ENCODE measurements around the gene PCDHGA11.

Gene PCDHGA11

DNA sequence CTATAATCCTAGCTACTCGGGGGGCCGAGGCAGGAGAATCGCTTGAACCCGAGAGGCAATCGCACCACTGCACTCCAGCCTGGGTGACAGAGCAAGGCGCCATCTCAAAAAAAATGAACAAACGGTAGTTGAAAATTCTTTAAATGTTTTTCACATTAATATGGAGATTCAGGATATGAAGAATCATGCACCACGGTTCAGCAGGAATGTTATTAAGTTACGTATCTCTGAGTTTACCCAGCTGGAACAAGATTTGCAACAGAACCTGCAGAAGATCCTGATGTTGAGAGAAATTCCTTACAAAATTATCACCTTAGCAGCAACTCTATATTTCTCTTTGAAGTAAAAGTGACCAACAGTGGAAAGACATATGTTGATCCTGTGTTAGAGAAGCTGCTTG lies 19.5 kb downstream of the PCDHGA11 start:
- Histone ChIP-seq H3K27me3 (ENCODE audit: control insufficient read depth, insufficient read depth, low read length) (no peaks in the 10 kb centered on the region), H3K4me3 (ENCODE audit: low read depth, low read length) (no peak overlapping the region), H3K36me3 (ENCODE audit: control insufficient read depth, insufficient read depth, low read length) (no peaks in the 10 kb centered on the region), H3K9me3 (ENCODE audit: control insufficient read depth, low read length) (no peaks in the 10 kb centered on the region), H3K4me2 (ENCODE audit: low read length) (no peak overlapping the region), H3K9ac (no peak overlapping the region), H3K27ac (no peak overlapping the region), H3K79me2 (peaks cover 10% of the 10 kb centered on the region), H3K4me1 (no peaks in the 10 kb centered on the region), H2AFZ (no peak overlapping the region)
- TF ChIP-seq, protein P1, sequence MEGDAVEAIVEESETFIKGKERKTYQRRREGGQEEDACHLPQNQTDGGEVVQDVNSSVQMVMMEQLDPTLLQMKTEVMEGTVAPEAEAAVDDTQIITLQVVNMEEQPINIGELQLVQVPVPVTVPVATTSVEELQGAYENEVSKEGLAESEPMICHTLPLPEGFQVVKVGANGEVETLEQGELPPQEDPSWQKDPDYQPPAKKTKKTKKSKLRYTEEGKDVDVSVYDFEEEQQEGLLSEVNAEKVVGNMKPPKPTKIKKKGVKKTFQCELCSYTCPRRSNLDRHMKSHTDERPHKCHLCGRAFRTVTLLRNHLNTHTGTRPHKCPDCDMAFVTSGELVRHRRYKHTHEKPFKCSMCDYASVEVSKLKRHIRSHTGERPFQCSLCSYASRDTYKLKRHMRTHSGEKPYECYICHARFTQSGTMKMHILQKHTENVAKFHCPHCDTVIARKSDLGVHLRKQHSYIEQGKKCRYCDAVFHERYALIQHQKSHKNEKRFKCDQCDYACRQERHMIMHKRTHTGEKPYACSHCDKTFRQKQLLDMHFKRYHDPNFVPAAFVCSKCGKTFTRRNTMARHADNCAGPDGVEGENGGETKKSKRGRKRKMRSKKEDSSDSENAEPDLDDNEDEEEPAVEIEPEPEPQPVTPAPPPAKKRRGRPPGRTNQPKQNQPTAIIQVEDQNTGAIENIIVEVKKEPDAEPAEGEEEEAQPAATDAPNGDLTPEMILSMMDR (IDR thresholded peaks at IDR 0.05), result no peak

DNA sequence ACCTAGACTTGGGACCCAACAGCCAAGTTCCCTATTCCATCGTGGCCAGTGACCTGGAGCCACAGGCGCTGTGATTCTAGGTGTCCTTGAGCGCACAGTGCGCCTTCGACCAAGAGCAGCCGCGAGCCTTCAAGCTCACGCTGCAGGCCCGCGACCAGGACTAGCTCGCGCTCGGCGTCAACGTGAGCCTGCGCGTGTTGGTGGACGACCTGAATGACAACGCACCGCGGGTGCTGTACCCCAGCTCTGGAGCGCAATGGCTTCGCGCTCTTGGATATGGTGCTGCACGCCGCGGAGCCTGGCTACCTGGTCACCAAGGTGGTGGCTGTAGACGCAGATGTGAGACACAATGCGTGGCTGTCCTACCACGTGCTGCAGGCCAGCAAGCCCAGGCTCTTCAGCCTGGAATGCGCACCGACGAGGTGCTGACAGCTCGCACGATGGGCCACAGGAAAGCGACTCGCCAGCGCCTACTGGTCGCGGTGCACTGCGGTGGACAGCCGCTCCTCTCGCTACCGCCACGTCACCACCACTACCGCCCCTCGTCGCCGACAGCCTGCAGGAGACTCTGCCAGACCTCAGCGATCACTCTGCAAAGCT lies 20.8 kb downstream of the PCDHGA11 start:
- H3K27me3 ChIP-seq (ENCODE audit: control insufficient read depth, insufficient read depth, low read length), result no peaks in the 10 kb centered on the region
- H3K36me3 ChIP-seq (ENCODE audit: control insufficient read depth, insufficient read depth, low read length), result no peaks in the 10 kb centered on the region
- H3K27ac ChIP-seq, result no peak overlapping the region
- no peaks in the 10 kb centered on the region for H3K9me3 ChIP-seq (ENCODE audit: control insufficient read depth, low read length)
- H3K79me2 ChIP-seq, result peaks cover 14% of the 10 kb centered on the region
- no peak overlapping the region for H3K9ac ChIP-seq
- TF ChIP-seq, protein P1 (IDR thresholded peaks at IDR 0.05), result no peak
- no peak overlapping the region for H3K4me3 ChIP-seq (ENCODE audit: low read depth, low read length)
- H2AFZ ChIP-seq, result no peak overlapping the region
- H3K4me2 ChIP-seq (ENCODE audit: low read length), result no peak overlapping the region
- H3K4me1 ChIP-seq, result no peaks in the 10 kb centered on the region

DNA sequence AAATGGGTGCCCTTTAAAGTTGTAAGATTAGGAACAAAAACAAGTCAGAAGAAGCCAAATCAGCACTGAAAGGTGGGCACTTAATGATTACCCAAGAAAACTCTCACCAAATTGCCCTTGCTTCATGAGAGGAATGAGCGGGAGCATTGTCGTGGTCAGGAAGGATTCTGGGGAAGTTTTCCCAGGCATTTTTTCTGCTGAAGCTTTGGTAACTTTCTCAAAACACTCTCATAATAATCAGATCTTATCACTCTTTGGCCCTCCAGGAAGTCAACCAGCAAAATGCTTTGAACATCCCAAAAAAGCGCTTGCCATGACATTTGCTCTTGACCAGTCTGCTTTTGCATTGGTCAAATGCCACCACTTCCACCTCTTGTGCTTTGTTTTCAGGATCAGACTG lies 44.5 kb downstream of the PCDHGA11 start:
- H3K27me3 ChIP-seq (ENCODE audit: control insufficient read depth, insufficient read depth, low read length), result no peaks in the 10 kb centered on the region
- peaks cover 13% of the 10 kb centered on the region for H3K79me2 ChIP-seq
- H2AFZ ChIP-seq, result no peak overlapping the region
- H3K4me3 ChIP-seq (ENCODE audit: low read depth, low read length), result no peak overlapping the region
- no peaks in the 10 kb centered on the region for H3K4me1 ChIP-seq
- H3K9ac ChIP-seq, result no peak overlapping the region
- no peak overlapping the region for H3K27ac ChIP-seq
- H3K4me2 ChIP-seq (ENCODE audit: low read length), result no peak overlapping the region
- H3K9me3 ChIP-seq (ENCODE audit: control insufficient read depth, low read length), result no peaks in the 10 kb centered on the region
- TF ChIP-seq, protein P1 (IDR thresholded peaks at IDR 0.05), result no peak
- H3K36me3 ChIP-seq (ENCODE audit: control insufficient read depth, insufficient read depth, low read length), result no peaks in the 10 kb centered on the region

All from parathyroid adenoma (tissue), 2 donors.